ENCODE measurements around the gene FHIT.

FHIT gene

GRCh38 chr3:59843821-59844220 lies 1407.4 kb downstream of the FHIT start:
- no peak for DNase-seq (ENCODE audit: low read depth, low spot score)

- no peak for DNase-seq (ENCODE audit: low read depth, low spot score)
Measured at GRCh38 chr3:59839810-59840515, 1411.3 kb downstream of the FHIT start.

- DNase-seq (ENCODE audit: low read depth, low spot score): peak; percentile 9
Measured at GRCh38 chr3:59839283-59839682, 1412.0 kb downstream of the FHIT start.

GRCh38 chr3:59836531-59836930 lies 1414.7 kb downstream of the FHIT start:
- no peak for DNase-seq (ENCODE audit: low read depth, low spot score)

- no peak for DNase-seq (ENCODE audit: low read depth, low spot score)
Measured at GRCh38 chr3:59832702-59833101, 1418.5 kb downstream of the FHIT start.

GRCh38 chr3:59832241-59832640 lies 1419.0 kb downstream of the FHIT start:
- no peak for DNase-seq (ENCODE audit: low read depth, low spot score)

GRCh38 chr3:59831394-59831793 lies 1419.9 kb downstream of the FHIT start:
- DNase-seq (ENCODE audit: low read depth, low spot score): no peak

- no peak for DNase-seq (ENCODE audit: low read depth, low spot score)
Measured at GRCh38 chr3:59829527-59829926, 1421.7 kb downstream of the FHIT start.

- DNase-seq (ENCODE audit: low read depth, low spot score): no peak
Measured at GRCh38 chr3:59824876-59825275, 1426.4 kb downstream of the FHIT start.

- no peak for DNase-seq (ENCODE audit: low read depth, low spot score)
Measured at GRCh38 chr3:59821274-59821673, 1430.0 kb downstream of the FHIT start.

- DNase-seq (ENCODE audit: low read depth, low spot score): peak; percentile 14
Measured at GRCh38 chr3:59820352-59820934, 1430.8 kb downstream of the FHIT start.

- no peak for DNase-seq (ENCODE audit: low read depth, low spot score)
Measured at GRCh38 chr3:59818919-59819300, 1432.3 kb downstream of the FHIT start.

GRCh38 chr3:59818033-59818918 lies 1433.0 kb downstream of the FHIT start:
- peak; percentile 96 for DNase-seq (ENCODE audit: low read depth, low spot score)

GRCh38 chr3:59817511-59817910 lies 1433.7 kb downstream of the FHIT start:
- DNase-seq (ENCODE audit: low read depth, low spot score): peak; percentile 34

- DNase-seq (ENCODE audit: low read depth, low spot score): no peak
Measured at GRCh38 chr3:59816312-59816711, 1434.9 kb downstream of the FHIT start.

GRCh38 chr3:59813148-59813538 lies 1438.1 kb downstream of the FHIT start:
- DNase-seq (ENCODE audit: low read depth, low spot score): peak; percentile 75

GRCh38 chr3:59812237-59813147 lies 1438.8 kb downstream of the FHIT start:
- peak; percentile 56 for DNase-seq (ENCODE audit: low read depth, low spot score)

GRCh38 chr3:59811160-59811559 lies 1440.1 kb downstream of the FHIT start:
- DNase-seq (ENCODE audit: low read depth, low spot score): no peak

GRCh38 chr3:59810606-59811005 lies 1440.6 kb downstream of the FHIT start:
- no peak for DNase-seq (ENCODE audit: low read depth, low spot score)

GRCh38 chr3:59809710-59810444 lies 1441.4 kb downstream of the FHIT start:
- peak; percentile 36 for DNase-seq (ENCODE audit: low read depth, low spot score)

GRCh38 chr3:59809016-59809415 lies 1442.2 kb downstream of the FHIT start:
- peak; percentile 64 for DNase-seq (ENCODE audit: low read depth, low spot score)

Measured in astrocyte of the hippocampus (primary cell).